Peyer's patch (tissue), 4 donors: Measurements from ENCODE around the gene COG8.

Experiments
- POLR2A ChIP-seq, 2 donors: fragments of 450-650 bp; IDR thresholded peaks; one replicate each; pipeline ENCODE4 v1.5.1; 2017; ENCODE audit warnings: antibody characterized with exemption in 2 of 2, mild to moderate bottlenecking in 2 of 2, moderate library complexity in 2 of 2
- TF ChIP-seq, protein P1 (sequence below), 6 experiments: fragments of 450-650 bp in 4 of 6; fragments of 200-600 bp in 2 of 6; sonication (generic) in 1 of 6; IDR thresholded peaks; one replicate each; pipeline ENCODE4 v1.5.1; 2017 to 2019; ENCODE audit warnings: antibody characterized with exemption in 6 of 6, mild to moderate bottlenecking in 3 of 6, moderate library complexity in 1 of 6

- TF ChIP-seq, protein P1, sequence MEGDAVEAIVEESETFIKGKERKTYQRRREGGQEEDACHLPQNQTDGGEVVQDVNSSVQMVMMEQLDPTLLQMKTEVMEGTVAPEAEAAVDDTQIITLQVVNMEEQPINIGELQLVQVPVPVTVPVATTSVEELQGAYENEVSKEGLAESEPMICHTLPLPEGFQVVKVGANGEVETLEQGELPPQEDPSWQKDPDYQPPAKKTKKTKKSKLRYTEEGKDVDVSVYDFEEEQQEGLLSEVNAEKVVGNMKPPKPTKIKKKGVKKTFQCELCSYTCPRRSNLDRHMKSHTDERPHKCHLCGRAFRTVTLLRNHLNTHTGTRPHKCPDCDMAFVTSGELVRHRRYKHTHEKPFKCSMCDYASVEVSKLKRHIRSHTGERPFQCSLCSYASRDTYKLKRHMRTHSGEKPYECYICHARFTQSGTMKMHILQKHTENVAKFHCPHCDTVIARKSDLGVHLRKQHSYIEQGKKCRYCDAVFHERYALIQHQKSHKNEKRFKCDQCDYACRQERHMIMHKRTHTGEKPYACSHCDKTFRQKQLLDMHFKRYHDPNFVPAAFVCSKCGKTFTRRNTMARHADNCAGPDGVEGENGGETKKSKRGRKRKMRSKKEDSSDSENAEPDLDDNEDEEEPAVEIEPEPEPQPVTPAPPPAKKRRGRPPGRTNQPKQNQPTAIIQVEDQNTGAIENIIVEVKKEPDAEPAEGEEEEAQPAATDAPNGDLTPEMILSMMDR (IDR thresholded peaks at IDR 0.05), result no peak
- TF ChIP-seq POLR2A (IDR thresholded peaks at IDR 0.05), result no peak
These were observed 43.1 kb upstream of the COG8 start for GRCh38 chr16:69382421-69382820.
